GM12878 (cell line): ENCODE results near the gene CAMK2G. TPM values are rescaled to one million over a fixed set of nuclear protein-coding genes. Genes with fewer than 3 reads are reported as not detected.

Experiments
- ATAC-seq: fragments of 200-7000 bp; cut with Tn5 transposase; 3 replicates; pipeline ENCODE4 v1.9.1; 2020; ENCODE audit warnings: mild to moderate bottlenecking, moderate library complexity
- BruUV-seq: library from RNA; stranded (reverse); fragments of 400-500 nt; replicated peaks from 2 replicates; lab custom pipeline; 2021; lab: Mats Ljungman, UMichigan
- CTCF ChIA-PET: fragments of 300-600 bp; sonication (Branson Sonifier 250); formaldehyde crosslinking; extraction: SDS; loops from one replicate; lab custom pipeline; 2021; ENCODE audit warnings: inconsistent platforms; lab: Yijun Ruan, JAX
- POLR2A ChIA-PET: fragments of 350-600 bp; formaldehyde crosslinking; extraction: SDS; loops from one replicate; lab custom pipeline; 2021; ENCODE audit warnings: inconsistent platforms; lab: Charles Lee
- RAD21 ChIA-PET: fragments of 300-600 bp; sonication (Branson Sonifier 250); formaldehyde crosslinking; loops from one replicate; lab custom pipeline; 2023; ENCODE audit warnings: antibody characterized with exemption; ENCODE audit not compliant: unreplicated experiment; lab: Charles Lee
- SMC1A ChIA-PET: fragments of 300-600 bp; sonication (Branson Sonifier 250); formaldehyde crosslinking; loops from one replicate; lab custom pipeline; 2023; ENCODE audit not compliant: unreplicated experiment, uncharacterized antibody; lab: Charles Lee
- DNase-seq: peaks from one replicate; pipeline ENCODE4 v3.0.0-alpha.2; 2011; ENCODE audit warnings: low read depth, low spot score
- FAIRE-seq: peaks from 3 replicates; lab custom pipeline; 2011; peaks lifted over from hg19 to GRCh38; lab: Jason Lieb, UNC
- H2AFZ ChIP-seq: 2 replicates; pipeline ENCODE4 v1.6.0; 2011; ENCODE audit warnings: low read depth, low read length, control low read depth; ENCODE audit not compliant: control insufficient read depth
- H3K27ac ChIP-seq: 2 replicates; pipeline ENCODE4 v1.5.1; 2011; ENCODE audit warnings: control low read depth; ENCODE audit not compliant: control insufficient read depth, insufficient read depth
- H3K27me3 ChIP-seq, 2 experiments: replicated peaks in 1 of 2; 2 replicates each; pipeline versions ENCODE4 v1.6.0 to v1.6.1; 2011; ENCODE audit warnings: low read length in 1 of 2; ENCODE audit not compliant: control insufficient read depth in 2 of 2, insufficient read depth in 2 of 2
- H3K36me3 ChIP-seq, 2 experiments: 2 replicates each; pipeline ENCODE4 v1.5.1; 2011; ENCODE audit warnings: low read length in 1 of 2; ENCODE audit not compliant: control insufficient read depth in 2 of 2, insufficient read depth in 2 of 2
- H3K4me1 ChIP-seq: 2 replicates; pipeline ENCODE4 v1.6.1; 2011; ENCODE audit warnings: mild to moderate bottlenecking, low read length, moderate library complexity, mixed read lengths; ENCODE audit not compliant: control insufficient read depth, insufficient read depth
- H3K4me2 ChIP-seq: 2 replicates; pipeline ENCODE4 v1.6.0; 2011; ENCODE audit warnings: control low read depth; ENCODE audit not compliant: control insufficient read depth, insufficient read depth
- H3K4me3 ChIP-seq: fragments of 200-600 bp; sonication (generic); 2 replicates; pipeline ENCODE4 v1.5.1; 2016
- H3K79me2 ChIP-seq: 2 replicates; pipeline ENCODE4 v1.6.0; 2011; ENCODE audit warnings: low read length; ENCODE audit not compliant: control insufficient read depth, insufficient read depth
- H3K9ac ChIP-seq: 2 replicates; pipeline ENCODE4 v1.8.0; 2011; ENCODE audit warnings: low read length, control low read depth, mixed read lengths; ENCODE audit not compliant: control insufficient read depth, insufficient read depth
- H3K9me3 ChIP-seq: replicated peaks from 3 replicates; pipeline ENCODE4 v1.5.1; 2011; ENCODE audit warnings: mild to moderate bottlenecking, low read length; ENCODE audit not compliant: control insufficient read depth, insufficient read depth
- H4K20me1 ChIP-seq: 2 replicates; pipeline ENCODE4 v1.6.0; 2011; ENCODE audit not compliant: control insufficient read depth, insufficient read depth
- IRF4 ChIP-seq: IDR thresholded peaks from 2 replicates; pipeline ENCODE4 v1.6.1; 2011; ENCODE audit warnings: low read depth, low read length
- LARP7 ChIP-seq: fragments of 450-650 bp; IDR thresholded peaks from 2 replicates; pipeline ENCODE4 v1.6.1; 2017; ENCODE audit warnings: mild to moderate bottlenecking
- MTA3 ChIP-seq: IDR thresholded peaks from 2 replicates; pipeline ENCODE4 v1.6.1; 2012; ENCODE audit warnings: low read length, inconsistent platforms, borderline replicate concordance
- MYB ChIP-seq: fragments of 150-350 bp; IDR thresholded peaks from 2 replicates; pipeline ENCODE4 v1.6.1; 2014; ENCODE audit warnings: mild to moderate bottlenecking, low read depth, low read length, borderline replicate concordance
- POLR2A ChIP-seq: IDR thresholded peaks from 2 replicates; pipeline ENCODE4 v1.6.1; 2011; ENCODE audit warnings: low read depth, mild to moderate bottlenecking, low read length
- POLR2AphosphoS2 ChIP-seq: IDR thresholded peaks from 2 replicates; pipeline ENCODE4 v1.6.1; 2011; ENCODE audit warnings: low read depth, mild to moderate bottlenecking, low read length, improper control_type of control experiment, moderate library complexity
- WGBS: methylation state at CpG from one replicate; pipeline ENCODE4 v1.1.6; 2016; ENCODE audit warnings: low lambda C conversion rate; ENCODE audit not compliant: insufficient replicate concordance, insufficient coverage; ENCODE audit errors: missing lambda C conversion rate; 5-methylcytosine and 5-hydroxymethylcytosine counted together
- in situ Hi-C: fragments of 300-500 bp; cut with MboI; formaldehyde crosslinking; loops from 9 replicates; pipeline ENCODE4 v1.14.3; 2018; ENCODE audit warnings: mixed read lengths
- intact Hi-C: fragments of 100-400 bp; cut with micrococcal nuclease; formaldehyde crosslinking; loops from one replicate; pipeline ENCODE4 v1.14.2; 2022; ENCODE audit not compliant: unreplicated experiment
- polyA plus RNA-seq, 11 experiments: library from polyadenylated mRNA; depleted of rRNA in 4 of 11; unstranded in 6 of 11; stranded (reverse) in 5 of 11; fragments of >200 nt; fragmentation: Nextera tagmentation in 4 of 11; fragmentation: Illumina TruSeq in 1 of 11; extraction: Ambion mirVana in 4 of 11; extraction: Trizol in 1 of 11; gene quantifications; 1 replicate in 1 of 11; 2 replicates in 10 of 11; pipeline versions ENCODE4 v1.2.1 to v1.2.3, GENCODE V29; 2011 to 2016; ENCODE audit warnings: inconsistent platforms in 2 of 11, missing spikeins in 2 of 11, low read depth in 1 of 11
- total RNA-seq, 4 experiments: library from RNA; depleted of rRNA in 3 of 4; stranded (reverse); fragments of >200 nt in 3 of 4; fragmentation: Illumina TruSeq in 1 of 4; extraction: Trizol in 1 of 4; gene quantifications; 2 replicates each; pipeline versions ENCODE4 v1.2.1 to v1.2.3, GENCODE V29; 2013 to 2021

Gene CAMK2G
- total and polyA plus RNA-seq, 10 of the 15 experiments (the other 5 are each of a cell fraction or from before 2014, with no cell fraction given), result 5.5 to 24.3 (median 16.9) TPM

DNA sequence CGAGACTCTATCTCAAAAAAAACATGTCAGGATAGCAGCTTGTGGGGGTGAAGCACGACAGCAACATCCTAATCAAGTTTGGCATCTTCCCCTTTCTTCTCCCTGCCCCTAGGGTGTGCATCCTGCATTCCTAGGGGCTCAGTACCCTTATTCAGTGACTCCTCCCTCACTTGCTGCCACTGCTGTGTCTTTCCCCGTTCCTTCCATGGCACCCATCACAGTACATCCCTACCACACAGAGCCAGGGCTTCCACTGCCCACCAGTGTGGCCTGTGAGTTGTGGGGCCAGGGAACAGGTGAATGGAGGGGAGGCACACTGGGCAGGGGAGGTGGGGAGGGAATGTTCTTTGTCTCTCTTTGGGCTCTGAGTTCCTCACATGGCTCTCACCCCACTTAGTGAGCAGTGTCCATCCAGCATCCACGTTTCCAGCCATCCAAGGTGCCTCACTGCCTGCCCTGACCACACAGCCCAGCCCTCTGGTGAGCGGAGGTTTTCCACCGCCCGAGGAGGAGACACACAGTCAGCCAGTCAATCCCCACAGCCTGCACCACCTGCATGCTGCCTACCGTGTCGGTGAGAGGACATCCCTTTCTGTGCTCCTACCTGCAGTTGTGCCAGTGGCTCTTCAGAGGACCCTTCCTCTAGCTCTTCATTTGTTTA is 74.3 kb downstream of the CAMK2G start (continued):
- no peak for TF ChIP-seq MYB

GRCh38 chr10:73798927-73799560 is 75.3 kb downstream of the CAMK2G start:
- WGBS, result 92% methylated on average over 10 of the region's 10 CpGs
- H3K27ac ChIP-seq, result no peak overlapping the region
- TF ChIP-seq MTA3 (0 out of 2 replicates have a peak, but pooled peaks have one; percentile 22), LARP7 (no peak), POLR2A (peak; percentile 74), IRF4 (no peak), POLR2AphosphoS2 (0 out of 2 replicates have a peak, but pooled peaks have one; percentile 7)
- TF ChIP-seq, all 136 proteins: peak for 3
- no peak overlapping the region for H2AFZ ChIP-seq
- H3K27me3 ChIP-seq, result no peaks in the 10 kb centered on the region
- intact Hi-C loops (no loop called here), in situ Hi-C loops (no loop called here)
- no peaks in the 10 kb centered on the region; the same call in 1 of the 2 replicates for H3K79me2 ChIP-seq
- ChIA-PET CTCF (no interaction called here), SMC1A (no interaction called here), POLR2A (interaction anchor here (1.4 to 1.9 kb wide), 2 partner anchors 11 kb away, joined by 5 to 7 read pairs; no protein-coding TSS in a partner anchor), RAD21 (no interaction called here)
- ATAC-seq (no peak), DNase-seq (no peak), FAIRE-seq (no peak)
- peaks cover 13% of the 10 kb centered on the region for H3K4me1 ChIP-seq
- no peaks in the 10 kb centered on the region for H4K20me1 ChIP-seq
- H3K4me3 ChIP-seq, result no peak overlapping the region
- peaks cover 13 to 33% of the 10 kb centered on the region in 2 experiments for H3K36me3 ChIP-seq
- H3K9me3 ChIP-seq, result no peaks in the 10 kb centered on the region
- H3K4me2 ChIP-seq, result no peak overlapping the region
- BruUV-seq, result no TSS peak
- H3K9ac ChIP-seq, result no peak overlapping the region
